Testis (tissue), 3 donors: ENCODE data around the gene ACP6. TPM values are rescaled to one million over a fixed set of nuclear protein-coding genes. Genes with fewer than 3 reads are reported as not detected.

Experiments used
- DNase-seq: peaks from one replicate; pipeline ENCODE4 v3.0.0-alpha.2; 2019
- H3K27ac ChIP-seq, 2 donors: fragments of 200-600 bp; sonication (generic); one replicate each; pipeline ENCODE4 v1.5.1; 2019
- H3K27me3 ChIP-seq: fragments of 200-600 bp; sonication (generic); one replicate; pipeline ENCODE4 v1.5.1; 2019
- H3K36me3 ChIP-seq: fragments of 200-600 bp; sonication (generic); one replicate; pipeline ENCODE4 v1.5.1; 2017; ENCODE audit warnings: low read depth; ENCODE audit errors: missing control alignments
- H3K4me1 ChIP-seq: fragments of 200-600 bp; sonication (generic); one replicate; pipeline ENCODE4 v1.5.1; 2019
- H3K4me3 ChIP-seq, 2 donors: fragments of 200-600 bp; sonication (generic); one replicate each; pipeline ENCODE4 v1.5.1; 2017 to 2019
- H3K9me3 ChIP-seq: fragments of 200-600 bp; sonication (generic); one replicate; pipeline ENCODE4 v1.5.1; 2017
- CTCF ChIP-seq, 3 experiments: fragments of 450-650 bp in 2 of 3; fragments of 200-600 bp in 1 of 3; sonication (generic) in 1 of 3; IDR thresholded peaks; one replicate each; pipeline ENCODE4 v1.5.1; 2016 to 2019; ENCODE audit warnings: antibody characterized with exemption in 3 of 3, mild to moderate bottlenecking in 2 of 3, moderate library complexity in 1 of 3
- POLR2A ChIP-seq: fragments of 450-650 bp; IDR thresholded peaks from one replicate; pipeline ENCODE4 v1.6.1; 2017; ENCODE audit warnings: antibody characterized with exemption, mild to moderate bottlenecking, moderate library complexity
- WGBS, 2 donors: methylation state at CpG; one replicate each; pipeline ENCODE4 v1.1.5; 2018; 5-methylcytosine and 5-hydroxymethylcytosine counted together
- intact Hi-C: fragments of 100-400 bp; cut with DNase I; formaldehyde crosslinking; loops from one replicate; pipeline ENCODE4 v1.15.1; 2023; ENCODE audit warnings: low total_unique reads
- polyA plus RNA-seq: library from polyadenylated mRNA; stranded (reverse); fragments of 350-450 nt; fragmentation: Illumina TruSeq; extraction: RNeasy Lipid Tissue Mini Kit (QIAGEN cat#74804); gene quantifications from one replicate; pipeline ENCODE4 v1.2.3, GENCODE V29; 2014; ENCODE audit warnings: low read depth, low replicate concordance; ENCODE audit not compliant: insufficient read depth
- total RNA-seq, 2 donors: library from RNA; depleted of rRNA; stranded (reverse); fragments of >200 nt; gene quantifications; one replicate each; pipeline ENCODE4 v1.2.3, GENCODE V29; 2016

The ACP6 gene
- total and polyA plus RNA-seq, 3 donors from 2014 or later, result 12.0 to 25.4 (median 21.6) TPM

- Histone ChIP-seq H3K9me3 (no peaks in the 10 kb centered on the region), H3K36me3 (no peaks in the 10 kb centered on the region), H3K4me3 (no peak overlapping the region), H3K4me1 (no peaks in the 10 kb centered on the region), H3K27me3 (no peaks in the 10 kb centered on the region), H3K27ac (no peak overlapping the region)
- intact Hi-C loops, result no loop called here
- DNase-seq, result no peak
- no peak for TF ChIP-seq POLR2A
- no peak for TF ChIP-seq CTCF (IDR thresholded peaks at IDR 0.05)
- 79 to 81% methylated on average over 4 of the region's 4 CpGs for WGBS, 2 donors
Measured at GRCh38 chr1:147612366-147612765, 58.0 kb downstream of the ACP6 start.

DNA sequence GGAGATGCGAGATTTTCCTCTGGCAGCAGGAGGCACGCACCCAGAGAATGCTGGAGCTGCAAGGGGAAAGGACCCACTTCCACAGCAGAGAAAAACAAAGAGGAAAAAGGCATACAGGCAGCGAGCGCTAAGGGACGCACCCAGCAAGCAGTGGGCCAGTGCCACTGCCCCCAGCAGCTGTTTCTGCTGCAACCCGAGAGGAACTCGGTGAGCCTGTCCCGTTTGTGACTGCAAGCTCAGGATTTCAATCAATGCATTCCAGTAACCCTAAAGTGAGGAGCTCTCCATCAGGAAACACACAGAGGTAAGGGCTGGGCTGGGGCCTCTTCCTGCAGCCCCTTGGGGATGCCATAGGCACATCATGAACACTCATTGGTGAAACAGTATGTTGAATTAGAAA is 58.7 kb downstream of the ACP6 start:
- no peak for TF ChIP-seq POLR2A
- no peak for TF ChIP-seq CTCF (IDR thresholded peaks at IDR 0.05)
- Histone ChIP-seq H3K9me3 (no peaks in the 10 kb centered on the region), H3K36me3 (no peaks in the 10 kb centered on the region), H3K4me1 (no peaks in the 10 kb centered on the region), H3K27ac (no peak overlapping the region), H3K27me3 (no peaks in the 10 kb centered on the region), H3K4me3 (no peak overlapping the region)
- intact Hi-C loops, result no loop called here
- DNase-seq, result no peak
- 85 to 90% methylated on average over 8 of the region's 8 CpGs for WGBS, 2 donors

DNA sequence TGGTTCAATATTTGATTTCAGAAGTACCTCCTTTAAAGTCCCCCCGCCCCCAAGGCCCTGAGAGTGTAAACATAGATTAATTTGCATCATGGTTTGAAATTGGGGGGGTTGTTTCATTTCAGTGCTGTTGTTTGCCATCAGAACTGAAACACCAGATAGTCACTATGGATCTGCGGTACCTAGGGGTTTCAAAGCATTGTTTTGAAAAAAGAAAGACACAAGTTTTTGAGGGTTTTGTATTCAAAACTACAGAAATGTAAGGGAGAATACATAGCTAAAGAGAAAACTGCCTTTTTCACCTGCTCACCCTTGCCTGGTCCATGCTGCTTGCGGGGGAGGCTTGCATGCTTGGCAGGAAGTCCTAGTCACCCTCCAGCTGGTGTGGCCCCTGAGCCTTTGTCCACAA is 59.3 kb downstream of the ACP6 start:
- Histone ChIP-seq H3K27me3 (no peaks in the 10 kb centered on the region), H3K36me3 (no peaks in the 10 kb centered on the region), H3K9me3 (no peaks in the 10 kb centered on the region), H3K4me1 (no peaks in the 10 kb centered on the region), H3K4me3 (no peak overlapping the region), H3K27ac (no peak overlapping the region)
- intact Hi-C loops, result no loop called here
- 93 to 94% methylated on average over 3 of the region's 3 CpGs for WGBS, 2 donors
- no peak for DNase-seq
- TF ChIP-seq POLR2A (no peak), CTCF (IDR thresholded peaks at IDR 0.05) (no peak)

DNA sequence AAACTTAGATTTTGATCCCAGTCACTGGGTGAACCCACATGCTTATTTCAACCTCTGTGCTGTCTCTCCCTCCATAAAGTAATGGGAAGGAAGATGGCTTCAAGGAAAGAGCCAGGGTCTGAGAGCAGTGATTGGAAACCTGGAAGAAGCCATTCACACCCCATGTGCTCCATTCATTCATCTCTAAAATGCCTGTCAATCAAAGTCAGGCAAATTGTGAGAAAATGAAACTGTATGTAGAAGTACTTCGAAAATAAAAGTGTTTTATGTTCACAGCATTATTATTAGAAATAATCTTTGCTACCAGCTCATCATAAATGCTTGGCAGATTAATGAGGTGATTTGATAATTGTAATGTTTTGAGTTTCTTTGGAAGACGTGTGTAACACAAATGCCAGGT is 61.0 kb downstream of the ACP6 start:
- intact Hi-C loops, result no loop called here
- Histone ChIP-seq H3K4me3 (no peak overlapping the region), H3K27me3 (no peaks in the 10 kb centered on the region), H3K4me1 (no peaks in the 10 kb centered on the region), H3K27ac (no peak overlapping the region), H3K9me3 (no peaks in the 10 kb centered on the region), H3K36me3 (no peaks in the 10 kb centered on the region)
- DNase-seq, result no peak
- WGBS, 2 donors, result 73 to 80% methylated on average over 2 of the region's 2 CpGs
- TF ChIP-seq CTCF (IDR thresholded peaks at IDR 0.05) (no peak), POLR2A (no peak)

GRCh38 chr1:147608596-147608995 is 61.7 kb downstream of the ACP6 start:
- Histone ChIP-seq H3K27ac (no peak overlapping the region), H3K27me3 (no peaks in the 10 kb centered on the region), H3K4me3 (no peak overlapping the region), H3K9me3 (no peaks in the 10 kb centered on the region), H3K4me1 (no peaks in the 10 kb centered on the region), H3K36me3 (no peaks in the 10 kb centered on the region)
- TF ChIP-seq POLR2A (no peak), CTCF (IDR thresholded peaks at IDR 0.05) (no peak)
- WGBS, 2 donors, result 92 to 97% methylated on average over 5 of the region's 5 CpGs
- DNase-seq, result no peak
- intact Hi-C loops, result no loop called here
